GM19397 (cell line): ENCODE measurements around the gene TSGA10.
"Not testable (repeated sequence)": the region's sequence is repeated elsewhere in the genome, so short reads cannot be mapped to it uniquely, and the experiment has no call there.

Experiments used
- ATAC-seq: cut with Tn5 transposase; IDR thresholded peaks from one replicate; pipeline ENCODE4 v1.9.1; 2021; ENCODE audit warnings: mild to moderate bottlenecking, moderate library complexity; ENCODE audit not compliant: unreplicated experiment

Gene TSGA10

DNA sequence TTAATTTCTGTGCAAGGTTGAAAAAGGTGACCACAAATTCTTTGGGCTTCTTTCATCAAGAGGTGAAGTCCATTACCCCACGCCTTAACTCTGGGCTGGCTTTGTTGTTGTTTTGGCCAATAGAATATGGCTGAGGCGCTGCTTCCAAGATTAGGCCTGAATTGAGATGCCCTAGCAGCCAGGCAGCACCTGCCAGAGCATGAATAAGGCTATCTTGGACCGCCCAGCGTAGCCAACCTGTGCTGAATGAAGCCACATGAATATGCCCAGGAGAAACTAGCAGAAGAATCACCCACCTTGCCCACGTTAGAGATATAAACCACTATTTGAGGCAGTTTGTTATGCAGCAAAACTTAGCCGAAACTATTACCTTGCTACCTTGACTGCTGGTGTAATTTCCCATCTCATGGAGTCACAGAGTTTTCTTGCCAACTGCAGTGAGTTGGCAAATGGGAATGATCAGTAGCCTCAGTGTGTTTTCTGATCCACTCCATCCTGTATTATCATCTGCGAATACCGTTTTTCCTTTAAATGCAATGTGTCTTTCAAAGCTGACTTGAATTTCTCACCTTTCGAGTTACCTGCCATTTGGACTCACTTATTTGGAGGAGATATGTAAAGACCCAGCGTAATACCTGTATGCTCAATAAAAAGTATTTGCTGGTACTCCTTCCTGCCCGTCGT lies 679 bp downstream of the TSGA10 start:
- ATAC-seq, result no peak

DNA sequence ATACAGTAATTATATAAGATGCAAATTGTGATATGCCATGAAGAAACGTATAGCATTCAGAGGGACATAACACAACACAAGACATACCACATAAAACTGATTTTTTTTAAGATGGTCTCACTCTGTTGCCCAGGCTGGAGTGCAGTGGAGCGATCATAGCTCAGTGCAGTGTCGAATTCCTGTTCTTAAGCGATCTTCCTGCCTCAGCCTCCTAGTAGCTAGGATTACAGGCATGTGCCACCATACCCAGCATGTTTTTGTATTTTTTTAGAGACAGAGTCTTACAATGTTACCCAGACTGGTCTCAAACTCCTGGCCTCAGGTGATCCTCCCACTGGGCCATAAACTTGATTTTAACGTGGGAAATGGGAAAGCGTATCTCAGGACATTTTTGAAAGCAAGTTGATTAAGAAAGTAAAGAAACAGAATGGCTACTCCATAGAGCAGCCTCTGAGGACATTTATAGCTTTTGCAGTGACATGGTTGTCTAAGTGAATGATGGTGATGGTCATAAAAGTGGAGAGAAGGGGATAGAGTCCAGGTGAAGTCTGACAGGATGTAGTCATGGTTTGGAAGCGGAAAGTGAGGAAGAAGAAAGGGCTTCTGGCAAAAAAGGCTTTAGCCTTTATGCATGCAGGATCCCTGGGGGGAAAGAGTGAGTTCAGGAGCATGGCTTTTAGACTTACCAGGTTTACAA lies 2.4 kb downstream of the TSGA10 start:
- ATAC-seq, result no peak

GRCh38 chr2:99150706-99151105 lies 4.0 kb downstream of the TSGA10 start:
- ATAC-seq, result no peak

DNA sequence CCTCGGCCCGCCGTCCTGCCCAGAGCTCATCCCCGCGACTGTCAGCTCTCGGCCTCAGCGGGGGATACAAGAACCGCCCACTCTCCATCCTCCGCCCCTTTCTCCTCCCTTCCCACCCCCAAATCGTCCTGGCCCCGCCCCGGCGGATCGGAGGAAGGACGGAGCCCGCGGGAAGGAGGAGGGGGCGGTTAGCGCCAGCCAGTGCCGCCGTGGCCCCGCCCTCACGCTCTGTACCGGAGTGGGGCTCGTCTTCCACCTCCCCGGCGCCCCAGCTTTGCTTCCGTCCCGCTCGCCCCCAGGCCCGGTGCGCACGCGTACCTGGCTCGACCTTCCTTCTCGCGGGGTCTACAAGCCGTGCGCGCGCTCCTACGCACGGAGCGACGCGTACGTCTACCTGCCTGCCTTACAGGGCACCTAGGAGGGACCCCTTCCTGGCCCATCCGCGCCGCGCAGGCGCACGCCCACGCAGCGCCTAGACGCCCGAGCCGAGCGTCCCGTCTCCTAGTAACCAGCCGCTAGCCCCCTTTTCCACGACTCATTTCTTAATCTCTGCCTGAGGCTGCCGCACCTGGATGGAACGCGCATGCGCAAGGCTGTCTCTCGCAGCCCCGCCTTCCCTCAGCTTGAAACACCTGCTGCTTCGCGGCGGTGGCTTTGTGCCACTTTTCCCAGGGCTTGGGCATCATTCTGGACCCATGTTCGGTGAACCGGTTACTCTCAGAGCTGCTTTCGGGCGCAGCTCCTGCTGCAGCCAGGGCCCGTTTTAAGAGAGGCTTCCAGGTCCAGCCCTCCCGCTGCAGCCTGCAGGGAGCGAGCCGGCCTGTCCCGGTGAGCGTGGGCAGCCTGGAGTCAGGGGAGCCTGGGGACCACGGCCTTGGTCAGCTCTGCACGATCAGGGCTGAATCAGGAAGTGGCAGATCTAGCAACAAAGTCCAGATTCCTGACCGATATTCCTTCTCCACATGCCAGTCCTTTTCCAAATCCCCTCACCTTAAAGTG lies 13.3 kb downstream of the TSGA10 start, which contains the start of gene C2orf15:
Gene C2orf15 (plus strand): TSS at position 598 of the 999 bp plus-strand sequence. CDS start 8,852 bp downstream, outside the sequence.
- peak; percentile 91 for ATAC-seq

GRCh38 chr2:99140860-99141109 lies 14.0 kb downstream of the TSGA10 start:
- ATAC-seq, result peak; percentile 36

DNA sequence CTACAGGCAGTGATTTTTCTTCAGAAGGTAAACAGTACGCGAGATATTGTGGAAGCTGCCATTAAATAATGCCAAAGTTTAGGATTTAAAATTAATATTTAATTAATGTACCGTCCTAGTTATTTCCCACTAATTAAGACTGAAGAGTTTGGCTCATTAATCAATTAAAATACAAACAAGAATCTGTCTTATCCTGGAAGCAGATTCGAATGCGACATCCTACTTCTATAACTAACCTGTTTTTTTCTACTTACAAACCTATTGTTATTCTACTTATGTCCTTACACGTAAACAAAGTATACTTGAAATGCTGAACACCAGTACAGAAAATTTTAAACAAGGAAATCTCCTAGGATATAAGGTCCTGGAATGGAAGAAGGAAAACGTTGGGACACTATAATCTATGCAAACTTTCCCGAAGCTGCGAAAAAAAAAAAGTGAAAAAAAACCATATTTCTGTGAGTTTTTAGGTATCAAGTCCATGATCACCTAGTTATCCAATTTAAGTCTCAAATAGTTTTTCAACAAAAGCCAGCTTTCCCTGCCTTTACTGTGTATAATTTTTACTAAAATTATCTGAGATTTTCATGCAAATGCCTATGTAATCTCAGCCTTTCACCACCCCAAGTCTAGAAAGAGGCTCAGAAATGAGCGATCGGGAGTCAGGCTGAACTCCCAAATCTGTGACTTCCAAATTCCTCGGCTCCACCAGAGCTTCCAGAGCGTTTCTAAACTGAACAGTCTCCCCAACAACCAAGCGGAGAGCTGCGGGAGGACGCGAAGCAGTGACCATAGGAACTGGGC lies 14.5 kb downstream of the TSGA10 start:
- ATAC-seq, result no peak

DNA sequence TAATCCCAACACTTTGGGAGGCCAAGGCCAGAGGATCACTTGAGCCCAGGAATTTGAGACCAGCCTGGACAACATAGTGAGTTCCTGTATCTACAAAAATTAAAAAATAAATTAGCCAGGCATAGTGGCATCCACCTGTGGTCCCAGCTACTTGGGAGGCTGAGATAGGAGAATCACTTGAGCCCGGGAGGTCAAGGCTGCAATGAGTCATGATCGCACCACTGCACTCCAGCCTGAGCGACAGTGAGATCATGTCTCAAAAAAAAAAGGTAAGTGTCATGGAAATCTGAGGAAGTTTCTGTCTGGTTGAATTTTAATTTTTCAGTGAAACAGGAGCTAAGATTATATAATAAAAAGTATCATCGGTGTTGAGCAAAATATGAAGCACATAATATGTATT lies 15.7 kb downstream of the TSGA10 start:
- no peak for ATAC-seq

DNA sequence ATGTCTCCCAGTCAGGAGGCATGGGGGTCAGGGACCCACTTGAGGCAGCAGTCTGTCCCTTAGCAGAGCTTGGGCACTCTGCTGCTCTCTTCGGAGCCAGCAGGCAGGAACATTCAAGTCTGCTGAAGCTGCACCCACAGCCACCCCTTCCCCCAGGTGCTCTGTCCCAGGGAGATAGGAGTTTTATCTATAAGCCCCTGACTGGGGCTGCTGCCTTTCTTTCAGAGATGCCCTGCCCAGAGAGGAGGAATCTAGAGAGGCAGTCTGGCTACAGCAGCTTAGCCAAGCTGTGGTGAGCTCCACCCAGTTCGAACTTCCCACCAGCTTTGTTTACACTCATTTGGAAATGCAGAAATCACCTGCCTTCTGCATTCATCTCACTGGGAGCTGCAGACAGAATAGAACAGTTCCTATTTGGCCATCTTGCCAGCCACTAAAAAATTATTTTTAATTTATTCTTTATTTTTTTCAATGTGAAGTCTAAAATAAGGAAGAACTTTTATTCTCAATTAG lies 19.6 kb downstream of the TSGA10 start:
- not testable (repeated sequence) for ATAC-seq

- ATAC-seq, result no peak
Observed at GRCh38 chr2:99127981-99128380, 26.8 kb downstream of the TSGA10 start.

DNA sequence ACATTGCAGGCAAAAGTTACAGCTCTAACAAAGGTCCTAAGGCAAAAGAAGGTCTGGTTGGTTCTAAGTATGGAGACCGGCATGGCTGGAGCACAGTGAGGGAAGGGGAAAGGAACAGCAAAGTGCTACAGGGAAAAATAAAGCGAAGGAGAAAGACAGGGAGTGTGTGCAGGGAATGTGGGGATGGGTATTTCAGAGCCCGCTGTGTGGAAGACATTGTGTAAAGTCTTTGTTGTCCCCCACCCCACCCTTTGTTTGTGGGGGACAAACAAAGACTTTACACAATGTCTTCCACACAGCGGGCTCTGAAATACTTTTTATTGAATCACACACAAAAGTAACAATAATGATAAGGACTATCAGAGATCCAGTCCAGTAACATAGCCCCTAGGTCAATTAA lies 42.1 kb downstream of the TSGA10 start:
- ATAC-seq, result no peak

- no peak for ATAC-seq
Observed at GRCh38 chr2:99111945-99112344, 42.8 kb downstream of the TSGA10 start.

- ATAC-seq, result no peak
Observed at GRCh38 chr2:99111236-99111635, 43.5 kb downstream of the TSGA10 start.

DNA sequence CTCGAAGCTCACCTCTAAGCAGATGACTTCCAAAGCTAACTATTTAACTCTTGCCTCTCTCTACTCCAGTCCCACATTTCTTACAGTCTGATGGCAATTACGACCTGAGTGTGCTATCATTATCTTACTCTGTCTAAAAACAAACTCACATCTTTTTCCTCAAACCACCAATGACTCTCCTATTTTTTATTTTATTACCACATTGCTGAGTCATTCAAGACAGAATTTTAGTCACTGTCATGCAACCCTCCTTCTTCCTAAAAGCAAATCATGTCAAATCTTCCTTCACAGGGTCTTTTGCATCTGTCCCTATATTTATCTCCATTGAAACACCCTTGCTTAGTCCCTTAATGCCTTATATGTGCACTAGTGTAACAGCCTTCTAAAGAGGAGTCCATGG lies 47.8 kb downstream of the TSGA10 start:
- no peak for ATAC-seq

DNA sequence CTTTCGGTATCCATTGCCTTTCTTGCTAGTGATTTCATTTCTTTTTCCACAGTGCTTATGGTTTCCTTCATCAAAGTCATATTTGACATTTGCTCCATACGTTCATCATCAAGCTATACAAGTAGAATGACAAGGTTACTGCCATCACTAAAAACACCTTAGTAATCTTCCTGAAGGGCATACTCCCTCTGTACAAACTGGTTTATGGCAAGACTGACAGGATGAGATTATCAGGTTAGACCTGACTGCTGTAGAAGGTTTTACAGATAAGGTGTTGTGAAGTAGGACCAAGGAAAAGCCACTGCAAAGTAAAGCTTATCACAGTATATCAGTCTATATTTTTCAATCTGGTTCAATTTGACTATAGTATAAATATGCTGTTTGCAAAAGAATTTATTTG lies 50.7 kb downstream of the TSGA10 start:
- no peak for ATAC-seq

DNA sequence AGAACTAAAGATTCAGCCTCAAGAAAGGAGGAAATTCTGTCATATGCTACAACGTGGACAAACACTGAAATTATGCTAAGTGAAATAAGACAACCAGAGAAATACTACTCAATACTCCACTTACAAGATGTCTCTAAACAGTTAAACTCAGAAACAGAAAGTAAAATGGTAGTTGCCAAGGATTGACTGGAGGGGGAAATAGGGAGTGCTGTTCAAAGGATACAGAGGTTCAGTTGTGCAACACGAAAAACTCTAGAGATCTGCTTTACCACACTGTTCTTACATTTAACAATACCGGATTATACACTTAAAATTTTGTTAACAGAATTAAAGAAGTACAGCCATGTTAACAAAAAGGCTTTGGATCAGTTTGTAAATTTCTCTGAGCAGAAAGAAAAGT lies 53.0 kb downstream of the TSGA10 start:
- no peak for ATAC-seq

DNA sequence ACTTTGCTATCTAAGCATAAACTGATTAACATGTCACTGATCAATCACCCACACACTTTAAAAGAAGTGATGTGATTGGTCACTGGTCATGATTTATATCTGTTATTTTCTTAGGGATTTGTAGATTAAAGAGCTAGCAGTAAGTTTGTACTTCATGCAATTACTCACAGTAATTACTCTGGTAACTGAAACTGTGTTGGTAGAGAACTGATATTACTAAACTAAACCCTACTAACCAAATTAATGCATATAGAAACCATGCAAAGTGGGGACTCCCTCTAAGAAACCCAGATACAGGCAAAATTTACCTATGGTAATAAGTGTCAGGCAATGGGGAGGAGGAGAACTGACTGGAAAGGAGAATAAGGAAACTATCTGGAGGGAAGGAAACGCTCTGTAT lies 58.0 kb downstream of the TSGA10 start:
- ATAC-seq, result no peak

- no peak for ATAC-seq
Observed at GRCh38 chr2:99088017-99088416, 66.7 kb downstream of the TSGA10 start.

- ATAC-seq, result no peak
Observed at GRCh38 chr2:99086385-99086784, 68.4 kb downstream of the TSGA10 start.

DNA sequence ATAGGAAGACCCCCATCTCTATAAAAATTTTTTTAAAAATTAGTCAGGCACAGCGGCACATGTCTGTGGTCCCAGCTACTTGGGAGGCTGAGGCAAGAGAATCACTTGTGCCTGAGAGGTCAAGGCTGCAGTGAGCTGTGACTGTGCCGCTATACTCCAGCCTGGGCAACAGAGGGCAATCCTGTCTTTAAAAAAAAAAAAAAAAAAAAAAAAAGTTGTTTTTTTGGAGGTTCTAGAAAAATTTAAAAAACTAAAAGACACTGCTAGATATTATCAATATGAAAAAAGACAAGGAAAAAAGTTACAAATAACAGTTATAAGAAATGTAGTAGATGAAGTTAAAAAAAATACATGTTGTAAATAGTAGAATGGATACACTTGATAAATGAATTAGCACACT lies 69.3 kb downstream of the TSGA10 start:
- no peak for ATAC-seq

- ATAC-seq, result no peak
Observed at GRCh38 chr2:99084256-99084655, 70.5 kb downstream of the TSGA10 start.

DNA sequence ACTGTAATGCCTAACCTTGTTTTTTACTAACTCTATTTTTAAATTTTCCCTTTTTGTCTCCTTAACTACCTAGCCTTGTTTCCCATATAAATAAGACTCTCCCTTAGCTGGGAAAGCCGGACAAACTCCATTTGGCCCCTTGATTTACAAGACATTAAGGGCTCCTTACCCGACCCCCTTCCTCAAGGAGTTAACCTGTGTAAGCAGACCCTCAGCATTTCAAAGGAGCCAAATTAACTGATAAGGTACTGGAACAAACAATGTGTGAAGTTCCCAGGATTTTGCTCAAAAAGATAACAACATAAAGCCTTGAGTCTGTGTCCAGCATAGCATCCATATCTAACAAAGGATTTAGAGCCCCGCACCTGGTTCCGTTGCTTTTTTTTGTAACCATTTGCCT lies 72.9 kb downstream of the TSGA10 start:
- ATAC-seq, result no peak
